HG03520 (cell line): ENCODE results near the gene RRAD.
"Not testable (repeated sequence)": the region's sequence is repeated elsewhere in the genome, so short reads cannot be mapped to it uniquely, and the experiment has no call there.

ENCODE experiments used
- ATAC-seq: cut with Tn5 transposase; IDR thresholded peaks from one replicate; pipeline ENCODE4 v1.9.1; 2021; ENCODE audit warnings: mild to moderate bottlenecking, moderate library complexity; ENCODE audit not compliant: unreplicated experiment

Gene RRAD

GRCh38 chr16:66950971-66951790 is 25.8 kb upstream of the RRAD start:
- no peak for ATAC-seq

- no peak for ATAC-seq
Measured at GRCh38 chr16:66950437-66950836, 25.1 kb upstream of the RRAD start.

GRCh38 chr16:66949472-66949871 is 24.1 kb upstream of the RRAD start:
- no peak for ATAC-seq

DNA sequence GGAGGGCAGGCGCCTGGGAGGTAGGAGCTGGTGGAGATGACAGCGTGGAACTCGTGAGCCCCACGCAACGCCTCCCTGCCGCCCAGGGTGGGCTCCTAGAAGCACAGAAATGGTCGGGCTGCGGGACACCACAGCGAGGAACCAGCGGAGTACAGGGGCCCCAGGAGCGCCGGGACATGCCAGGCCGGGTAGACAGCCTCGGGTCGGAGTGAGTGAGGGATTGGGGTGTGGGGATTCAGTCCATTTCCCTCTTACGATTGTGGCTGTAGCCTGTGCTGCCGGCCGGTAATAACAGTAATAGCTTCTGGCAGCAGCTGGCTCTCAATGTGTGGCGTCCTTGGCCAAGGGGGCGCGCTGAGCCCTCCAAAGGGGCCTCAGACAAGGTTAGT is 23.5 kb upstream of the RRAD start:
- ATAC-seq: no peak

DNA sequence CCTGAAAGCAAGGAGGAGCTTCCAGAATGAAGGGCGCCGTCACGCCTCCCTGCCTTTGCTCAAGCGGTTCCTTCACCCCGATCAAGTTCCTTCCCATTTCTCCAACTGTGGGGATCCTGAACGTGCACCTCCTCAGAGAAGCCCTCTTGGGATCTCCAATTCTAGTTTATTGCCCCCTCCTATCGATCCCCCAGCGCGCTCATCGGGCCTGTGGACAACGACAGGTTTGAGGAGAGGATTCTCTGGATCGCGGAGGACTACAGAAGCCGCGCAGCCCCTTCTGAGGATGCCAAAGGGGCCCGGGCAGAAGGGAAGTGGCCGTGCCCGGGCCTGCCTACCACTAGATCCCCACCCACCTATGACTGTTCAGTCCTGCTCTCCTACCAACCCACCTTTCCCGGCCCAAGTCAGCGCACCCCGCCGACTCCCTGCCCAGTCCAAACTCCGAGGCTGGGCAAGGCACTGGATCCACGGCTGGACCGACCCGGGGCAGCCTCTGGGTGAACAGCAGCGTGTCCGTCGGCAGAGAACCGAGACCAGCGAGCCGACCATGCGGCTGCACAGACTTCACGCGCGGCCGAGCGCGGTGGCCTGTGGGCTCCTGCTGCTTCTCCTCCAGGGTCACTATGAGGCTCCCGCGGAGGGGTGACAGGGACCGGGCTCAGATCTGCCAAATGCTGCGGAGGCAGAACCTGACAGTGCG is 22.9 kb upstream of the RRAD start:
- ATAC-seq: no peak

DNA sequence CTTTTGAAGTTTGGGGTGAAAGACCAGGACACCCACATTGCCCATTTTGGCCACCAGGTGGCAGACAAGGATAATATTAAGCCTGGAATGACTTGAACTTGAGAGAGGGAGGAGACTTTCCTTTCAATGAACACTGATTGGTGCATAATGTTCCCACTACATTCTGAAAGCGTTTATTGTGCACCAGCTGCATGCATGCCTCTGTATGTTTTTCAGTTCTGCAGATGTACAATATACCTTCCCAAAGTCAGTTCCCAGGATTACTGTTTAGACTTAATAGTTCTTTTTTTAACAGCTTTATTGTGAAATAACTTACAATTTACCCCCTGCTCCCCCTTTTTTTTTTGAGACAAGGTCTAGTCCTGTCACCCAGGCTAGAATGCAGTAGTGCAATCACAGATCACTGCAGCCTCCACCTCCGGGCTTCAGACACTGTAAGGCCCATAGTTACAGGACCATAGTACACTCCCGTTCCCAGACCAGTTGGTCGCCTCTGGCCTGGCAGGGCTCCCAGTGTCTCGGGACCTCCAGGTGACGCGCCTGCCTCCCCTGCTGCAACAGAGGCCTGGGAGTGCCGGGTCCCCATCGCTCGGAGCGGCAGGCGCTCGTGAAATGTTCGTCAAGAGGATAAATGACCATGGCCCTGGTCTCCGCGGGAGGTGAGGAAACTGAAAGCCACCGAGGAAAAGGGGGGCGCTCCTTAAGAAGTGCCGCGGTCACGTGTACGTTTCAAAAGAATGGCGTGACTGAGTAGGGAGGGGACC is 22.1 kb upstream of the RRAD start:
- ATAC-seq: peak; percentile 60

- ATAC-seq: no peak
Measured at GRCh38 chr16:66946974-66947301, 21.6 kb upstream of the RRAD start.

GRCh38 chr16:66946541-66946940 is 21.2 kb upstream of the RRAD start:
- no peak for ATAC-seq

DNA sequence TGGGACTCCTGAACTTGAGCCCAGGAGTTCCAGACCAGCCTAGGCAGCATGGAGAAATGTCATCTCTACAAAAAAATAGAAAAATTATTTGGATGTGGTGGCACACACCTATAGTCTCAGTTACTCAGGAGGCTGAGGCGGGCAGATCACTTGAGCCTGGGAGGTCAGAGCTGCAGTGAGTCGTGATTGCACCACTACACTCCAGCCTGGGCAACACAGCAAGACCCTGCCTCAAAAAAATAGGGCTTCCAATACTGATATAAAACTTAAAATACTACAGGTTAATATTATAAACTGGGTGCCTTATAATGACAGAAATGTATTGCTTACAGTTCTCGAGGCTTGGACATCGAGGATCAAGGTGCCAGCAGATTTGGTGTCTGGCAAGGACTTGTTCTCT is 20.6 kb upstream of the RRAD start:
- no peak for ATAC-seq

DNA sequence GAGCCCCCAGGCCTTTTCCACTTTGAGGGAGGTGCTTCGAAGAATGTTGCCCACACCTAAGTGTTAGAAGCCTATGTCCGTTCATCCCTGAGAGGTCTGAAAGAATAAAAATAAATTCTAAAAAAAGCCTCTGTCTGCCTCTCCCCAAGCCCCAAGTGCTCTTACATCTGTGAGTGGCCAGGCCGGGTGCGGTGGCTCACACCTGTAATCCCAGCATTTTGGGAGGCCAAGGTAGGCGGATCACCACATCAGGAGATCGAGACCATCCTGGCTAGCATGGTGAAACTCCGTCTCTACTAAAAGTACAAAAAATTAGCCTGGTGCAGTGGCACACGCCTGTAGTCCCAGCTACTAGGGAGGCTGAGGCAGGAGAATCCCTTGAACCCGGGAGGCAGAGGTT is 19.6 kb upstream of the RRAD start:
- not testable (repeated sequence) for ATAC-seq

DNA sequence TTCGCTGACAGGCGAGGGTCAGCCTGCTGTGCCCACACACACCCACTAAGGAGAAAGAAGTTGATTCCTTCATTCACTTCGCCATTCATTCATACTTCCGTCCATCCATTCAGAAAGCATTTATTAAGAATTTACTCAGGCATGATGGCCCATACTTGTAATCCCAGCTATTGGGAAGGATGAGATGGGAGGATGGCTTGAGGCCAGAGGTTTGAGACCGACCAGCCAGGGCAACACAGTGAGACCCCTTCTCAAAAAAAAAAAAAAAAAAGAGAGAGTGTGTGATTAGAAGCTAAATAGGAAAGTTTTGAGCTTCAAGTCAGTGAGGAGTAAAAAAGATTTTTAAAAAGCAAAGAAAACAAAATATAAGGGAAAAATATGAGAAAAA is 18.7 kb upstream of the RRAD start:
- ATAC-seq: no peak

DNA sequence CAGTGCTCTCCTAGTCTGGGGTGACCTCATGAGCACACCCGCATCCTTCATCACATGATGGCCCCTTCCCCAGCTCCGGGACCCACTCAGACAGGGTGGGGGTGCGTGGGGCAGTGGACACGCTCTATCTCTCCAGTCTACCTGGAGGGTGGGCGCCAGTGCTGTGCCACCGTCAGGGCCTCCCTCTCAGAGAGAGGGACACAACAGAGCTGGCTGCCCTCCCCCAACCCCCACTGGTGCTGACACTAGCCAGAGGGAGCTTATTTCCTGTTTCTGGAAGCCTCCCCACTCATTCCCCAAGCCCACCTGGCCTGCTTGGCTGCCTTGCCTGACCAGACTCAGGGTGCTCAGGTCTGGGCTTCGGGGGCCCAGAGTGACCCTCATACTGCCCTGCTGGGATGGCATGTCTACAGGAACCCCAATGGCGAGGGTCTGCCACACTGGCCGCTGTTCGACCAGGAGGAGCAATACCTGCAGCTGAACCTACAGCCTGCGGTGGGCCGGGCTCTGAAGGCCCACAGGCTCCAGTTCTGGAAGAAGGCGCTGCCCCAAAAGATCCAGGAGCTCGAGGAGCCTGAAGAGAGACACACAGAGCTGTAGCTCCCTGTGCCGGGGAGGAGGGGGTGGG is 18.2 kb upstream of the RRAD start:
- no peak for ATAC-seq

DNA sequence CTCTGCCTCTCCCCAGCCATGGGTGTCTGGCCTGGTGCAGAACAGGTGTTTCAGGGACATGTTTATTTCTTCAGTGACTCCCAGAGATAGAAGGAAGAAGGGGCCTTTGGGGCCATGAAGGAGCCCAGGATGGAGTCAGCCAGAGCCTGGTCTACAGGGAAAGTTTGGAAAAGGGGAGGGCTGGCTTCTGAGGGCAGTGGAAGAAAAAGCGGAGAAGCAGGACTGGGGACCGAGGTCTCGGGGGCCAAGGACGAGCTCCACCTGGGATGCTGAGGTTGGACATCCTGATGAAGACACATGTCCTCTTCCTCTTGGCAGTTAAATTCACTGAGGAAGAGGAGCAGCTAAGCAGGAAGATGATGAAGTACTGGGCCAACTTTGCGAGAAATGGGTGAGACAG is 17.6 kb upstream of the RRAD start:
- no peak for ATAC-seq

- ATAC-seq: no peak
Measured at GRCh38 chr16:66940236-66940635, 14.9 kb upstream of the RRAD start.

DNA sequence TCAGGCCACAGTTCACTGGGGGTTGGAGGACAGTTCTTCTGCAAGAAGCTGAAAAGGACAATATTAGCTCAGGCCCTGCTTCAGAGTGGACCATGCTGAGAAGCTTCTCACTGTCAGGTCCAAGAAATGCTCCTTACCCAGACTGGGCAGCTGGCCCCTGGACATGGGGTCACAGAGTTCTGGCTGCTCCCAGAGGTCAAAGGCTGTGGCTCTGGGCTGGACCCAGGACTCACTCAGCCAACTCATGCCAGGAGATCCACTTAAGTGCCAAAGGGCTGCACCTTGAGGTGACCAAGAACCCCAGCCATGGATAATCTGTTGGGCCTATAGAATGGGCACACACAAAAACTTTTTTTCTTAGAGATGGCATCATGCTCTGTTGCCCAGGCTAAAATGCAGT is 14.0 kb upstream of the RRAD start:
- no peak for ATAC-seq

DNA sequence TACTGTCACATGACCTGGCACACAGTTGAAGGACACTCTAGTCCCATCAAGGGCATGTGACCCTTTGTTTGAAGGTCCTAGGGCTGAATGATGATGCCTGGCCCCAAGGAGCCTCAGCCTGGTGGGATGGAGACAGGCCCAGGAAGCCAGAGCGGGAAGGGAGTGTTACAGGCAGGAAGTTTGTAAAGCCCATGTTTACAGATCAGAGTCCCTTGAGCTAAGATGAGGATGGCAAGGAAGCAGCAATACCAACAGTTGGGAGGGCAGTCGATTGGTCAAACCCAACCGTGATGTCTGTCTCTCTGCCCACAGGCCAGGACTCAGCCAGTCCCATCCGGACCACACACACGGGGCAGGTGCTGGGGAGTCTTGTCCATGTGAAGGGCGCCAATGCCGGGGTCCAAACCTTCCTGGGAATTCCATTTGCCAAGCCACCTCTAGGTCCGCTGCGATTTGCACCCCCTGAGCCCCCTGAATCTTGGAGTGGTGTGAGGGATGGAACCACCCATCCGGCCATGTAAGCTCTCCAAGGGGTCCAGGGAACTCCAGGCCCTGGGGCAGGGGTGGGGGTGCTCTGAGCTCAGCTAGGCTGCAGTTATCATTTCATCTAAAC is 12.5 kb upstream of the RRAD start:
- ATAC-seq: no peak

DNA sequence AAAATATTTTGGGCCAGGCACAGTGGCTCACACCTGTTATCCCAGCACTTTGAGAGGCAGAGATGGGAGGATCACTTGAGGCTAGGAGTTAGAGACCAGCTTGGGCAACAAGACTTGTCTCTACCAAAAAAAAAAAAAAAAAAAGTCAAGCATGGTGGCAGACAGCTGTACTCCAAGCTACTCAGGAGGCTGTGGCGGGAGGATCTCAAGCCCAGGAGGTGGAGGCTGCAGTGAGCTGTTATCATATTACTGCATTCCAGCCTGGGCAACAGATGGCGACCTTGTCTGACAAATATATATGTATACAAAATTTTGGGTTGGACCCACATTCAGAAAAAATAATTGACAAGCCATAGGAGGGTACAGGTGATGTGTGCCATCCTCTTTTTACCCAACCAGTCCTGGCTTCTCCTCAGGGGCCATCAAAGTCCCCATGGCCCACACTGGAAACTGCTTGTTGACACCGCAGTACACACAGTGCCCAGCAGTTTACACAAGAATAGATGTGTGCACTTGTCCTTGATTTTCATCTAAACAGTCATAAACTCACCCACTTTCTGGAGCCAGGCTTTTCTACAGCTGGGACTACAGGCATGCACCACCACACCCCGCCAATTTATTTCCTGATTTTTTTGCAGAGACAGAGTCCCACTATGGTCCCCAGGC is 11.7 kb upstream of the RRAD start:
- ATAC-seq: no peak

- ATAC-seq: no peak
Measured at GRCh38 chr16:66936462-66936861, 11.1 kb upstream of the RRAD start.

DNA sequence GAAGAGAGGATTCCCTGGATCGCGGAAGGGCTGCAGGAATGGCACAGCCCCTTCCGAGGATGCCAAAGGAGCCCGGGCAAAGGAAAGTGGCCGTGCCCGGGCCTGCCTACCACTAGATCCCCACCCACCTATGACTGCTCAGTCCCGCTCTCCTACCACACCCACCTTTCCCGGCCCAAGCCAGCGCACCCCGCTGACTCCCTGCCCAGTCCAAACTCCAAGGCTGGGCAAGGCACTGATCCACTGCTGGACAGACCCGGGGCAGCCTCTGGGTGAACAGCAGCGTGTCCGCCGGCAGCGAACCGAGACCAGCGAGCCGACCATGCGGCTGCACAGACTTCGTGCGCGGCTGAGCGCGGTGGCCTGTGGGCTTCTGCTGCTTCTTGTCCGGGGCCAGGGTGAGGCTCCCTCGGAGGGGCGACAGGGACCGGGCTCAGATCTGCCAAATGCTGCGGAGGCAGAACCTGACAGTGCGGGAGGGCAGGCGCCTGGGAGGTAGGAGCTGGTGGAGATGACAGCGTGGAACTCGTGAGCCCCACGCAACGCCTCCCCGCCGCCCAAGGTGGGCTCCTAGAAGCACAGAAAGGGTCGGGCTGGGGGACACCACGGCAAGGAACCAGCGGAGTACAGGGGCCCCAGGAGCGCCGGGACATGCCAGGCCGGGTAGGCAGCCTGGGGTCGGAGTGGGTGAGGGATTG is 10.1 kb upstream of the RRAD start, which contains the start of gene CES2:
CES2 (plus strand) TSS at position 203 of the 698 bp plus-strand sequence; CDS start at position 323, 120 bp downstream.
- no peak for ATAC-seq

DNA sequence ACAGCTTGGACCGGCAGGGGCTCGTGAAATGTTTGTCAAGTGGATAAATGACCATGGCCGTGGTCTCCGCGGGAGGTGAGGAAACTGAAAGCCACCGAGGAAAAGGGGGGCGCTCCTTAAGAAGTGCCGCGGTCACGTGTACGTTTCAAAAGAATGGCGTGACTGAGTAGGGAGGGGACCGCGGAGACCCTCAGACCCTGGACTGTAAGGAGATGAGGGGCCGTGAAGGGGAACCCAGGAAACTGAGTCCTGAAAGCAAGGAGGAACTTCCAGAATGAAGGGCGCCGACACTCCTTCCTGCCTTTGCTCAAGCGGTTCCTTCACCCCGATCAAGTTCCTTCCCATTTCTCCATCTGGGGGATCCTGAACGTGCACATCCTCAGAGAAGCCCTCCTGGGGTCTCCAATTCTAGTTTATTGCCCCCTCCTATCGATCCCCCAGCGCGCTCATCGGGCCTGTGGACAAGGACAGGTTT is 9.5 kb upstream of the RRAD start:
- ATAC-seq: peak; percentile 5
